Upper lobe of left lung (tissue), 4 donors: ENCODE results near the gene GABBR2.

ENCODE experiments used
- CTCF ChIP-seq, 6 experiments: fragments of 450-650 bp in 4 of 6; fragments of 200-600 bp in 2 of 6; sonication (generic) in 2 of 6; IDR thresholded peaks; one replicate each; pipeline ENCODE4 v1.5.1; 2016 to 2019; ENCODE audit warnings: antibody characterized with exemption in 6 of 6
- POLR2A ChIP-seq, 4 donors: fragments of 450-650 bp; IDR thresholded peaks; one replicate each; pipeline ENCODE4 v1.5.1; 2016 to 2017; ENCODE audit warnings: antibody characterized with exemption in 4 of 4, mild to moderate bottlenecking in 2 of 4
- POLR2AphosphoS5 ChIP-seq, 2 donors: sonication (generic); formaldehyde crosslinking; IDR thresholded peaks; one replicate each; pipeline ENCODE4 v1.5.1; 2017; ENCODE audit warnings: antibody characterized with exemption in 2 of 2

- TF ChIP-seq CTCF (IDR thresholded peaks at IDR 0.05) (peak; percentile 17 to 59 (median 43)), POLR2A (IDR thresholded peaks at IDR 0.05) (no peak), POLR2AphosphoS5 (IDR thresholded peaks at IDR 0.05) (no peak)
Observed at GRCh38 chr9:98365227-98365669, 343.5 kb downstream of the GABBR2 start.
